DMS53 treated with DMSO at 0.1 percent for 48 hours (cell line): ENCODE results near the gene SH3PXD2B.

Experiments used
- DNase-seq: peaks from one replicate; lab custom pipeline; 2025; ENCODE audit not compliant: unreplicated experiment; lab: John Stamatoyannopoulos, UW

Gene SH3PXD2B

DNA sequence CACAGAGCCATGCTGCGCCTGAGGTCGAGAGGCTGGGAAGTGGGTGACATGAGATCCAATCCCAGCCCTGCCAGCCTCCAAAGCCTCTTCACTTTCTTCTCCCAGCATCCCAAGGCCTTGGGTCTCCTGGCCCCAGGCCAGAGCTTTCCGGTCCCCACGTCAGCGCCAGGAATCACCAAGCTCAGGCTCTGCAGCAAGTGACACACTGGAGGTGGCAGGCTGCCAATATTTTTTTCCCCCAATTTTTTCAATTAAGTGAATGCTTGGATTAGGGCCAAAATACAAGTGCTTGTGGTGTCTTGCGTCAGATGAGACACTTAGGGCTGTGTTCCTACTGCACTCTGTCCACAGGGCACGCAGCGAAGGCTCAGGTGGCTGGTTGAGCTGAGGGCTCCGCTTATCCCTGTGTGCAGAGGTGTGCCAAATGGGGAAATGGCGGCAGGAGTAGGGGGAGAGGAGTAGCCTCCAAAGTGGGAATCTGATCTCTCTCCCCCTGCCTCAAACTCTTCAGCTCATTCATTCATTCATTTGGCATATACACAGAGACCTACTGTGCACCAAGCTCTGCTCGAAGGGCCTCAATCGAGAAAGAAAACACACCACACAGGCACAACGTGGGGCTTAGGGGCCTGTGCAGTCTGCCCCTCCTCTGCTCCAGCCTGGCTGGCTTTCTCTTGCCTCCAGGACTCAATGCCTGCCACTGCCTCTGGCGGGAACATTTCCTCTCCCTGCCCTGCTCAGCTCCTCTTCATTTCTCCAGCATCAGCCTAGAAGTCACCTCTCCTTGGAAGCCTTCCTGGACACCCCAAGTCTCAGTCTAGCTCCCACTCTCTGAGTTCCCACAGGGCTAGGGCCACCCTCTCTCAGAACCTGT, 16.6 kb downstream of the SH3PXD2B start:
- peak; percentile 95 for DNase-seq

DNA sequence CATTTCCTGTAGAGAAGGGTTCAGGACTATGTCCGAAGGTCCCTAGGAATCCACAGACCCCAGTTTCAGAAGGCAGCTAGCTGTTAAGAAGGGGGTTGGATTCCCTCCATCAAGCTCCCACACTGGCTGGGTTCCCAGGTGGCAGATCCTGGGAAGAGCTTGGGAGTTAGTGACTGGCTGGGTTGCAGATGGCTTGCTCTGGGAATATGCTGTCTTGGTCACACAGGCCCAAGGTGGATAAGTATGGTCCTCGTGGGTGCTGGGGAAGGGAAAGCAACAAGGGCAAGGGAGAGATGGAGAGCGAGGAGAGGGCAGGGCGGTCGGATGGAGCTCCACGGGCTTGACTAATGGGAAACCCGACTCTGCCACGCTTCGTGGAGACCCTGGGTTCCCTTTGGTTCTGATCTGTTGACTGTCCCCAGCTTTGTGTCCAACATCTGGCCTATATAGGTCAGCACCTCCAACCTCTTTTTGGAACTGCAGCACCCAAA, 17.4 kb downstream of the SH3PXD2B start:
- no peak for DNase-seq

DNA sequence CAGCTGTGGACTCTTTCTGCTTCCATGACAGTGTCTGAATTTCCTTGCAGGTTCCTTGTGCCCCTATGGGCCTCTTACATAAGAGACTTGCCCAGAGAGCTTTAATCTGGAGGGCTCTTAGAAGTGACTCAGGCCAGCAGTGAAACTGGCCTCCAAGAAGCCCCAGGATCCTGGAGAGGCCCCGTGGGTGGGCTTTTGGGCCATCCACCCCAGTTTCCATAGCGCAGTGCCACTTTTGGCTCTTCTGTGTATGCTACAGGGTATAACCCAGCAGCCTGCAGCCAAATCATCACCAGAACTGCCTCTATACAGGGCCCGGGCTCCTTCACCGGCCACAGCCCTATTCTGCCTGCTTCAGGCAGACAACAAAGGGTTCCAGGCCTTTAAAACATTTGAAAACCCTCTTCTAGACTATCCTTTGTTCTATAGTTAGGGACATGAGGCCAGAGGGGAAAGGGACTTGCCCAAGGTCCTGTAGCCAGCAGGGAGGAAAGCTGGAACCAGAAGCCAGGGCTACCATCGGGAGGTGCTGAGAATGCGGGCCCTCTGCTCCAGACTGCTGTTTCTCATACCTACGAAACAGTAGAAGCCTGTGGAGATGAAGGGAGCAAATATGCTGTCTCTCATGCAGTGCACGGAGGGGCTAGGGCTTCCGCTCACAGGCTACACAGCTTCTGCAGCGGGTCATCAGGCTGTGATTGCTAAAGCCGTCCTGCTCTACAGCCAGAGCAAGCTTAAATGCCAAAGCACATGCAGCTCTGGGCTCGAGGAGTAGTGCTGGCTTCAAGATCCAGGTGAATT, 18.0 kb downstream of the SH3PXD2B start:
- DNase-seq = no peak

DNA sequence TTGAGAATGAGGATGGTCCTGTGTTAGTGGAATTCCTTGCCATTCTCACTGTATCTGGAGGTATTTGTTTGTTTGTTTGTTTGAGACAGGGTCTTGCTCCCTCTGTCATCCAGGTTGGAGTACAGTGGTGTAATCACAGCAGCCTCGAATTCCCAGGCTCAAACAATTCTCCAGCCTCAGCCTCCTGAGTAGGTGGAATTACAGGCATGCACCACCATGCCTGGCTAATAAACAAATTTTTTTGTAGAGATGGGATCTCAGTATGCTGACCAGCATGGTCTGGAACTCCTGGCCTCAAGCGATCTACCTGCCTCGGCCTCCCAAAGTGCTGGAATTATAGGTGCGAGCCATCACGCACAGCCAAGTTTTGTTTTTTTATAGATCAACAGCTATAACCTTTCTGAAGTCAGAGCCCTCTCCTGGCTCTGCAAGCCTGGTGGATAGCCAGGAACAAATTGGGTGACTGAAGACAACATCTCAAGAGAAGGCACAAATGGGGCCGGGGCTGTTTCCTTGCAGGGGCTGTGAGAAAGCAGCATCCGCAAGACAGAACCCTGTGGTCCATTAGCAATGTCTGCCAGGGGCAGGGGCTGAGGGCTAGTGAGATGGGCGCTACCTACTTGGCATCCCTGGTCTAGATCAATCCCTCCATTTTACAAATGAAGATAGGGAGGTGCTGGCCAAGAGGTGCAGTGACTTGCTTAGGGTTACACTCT, 18.8 kb downstream of the SH3PXD2B start:
- DNase-seq = no peak

DNA sequence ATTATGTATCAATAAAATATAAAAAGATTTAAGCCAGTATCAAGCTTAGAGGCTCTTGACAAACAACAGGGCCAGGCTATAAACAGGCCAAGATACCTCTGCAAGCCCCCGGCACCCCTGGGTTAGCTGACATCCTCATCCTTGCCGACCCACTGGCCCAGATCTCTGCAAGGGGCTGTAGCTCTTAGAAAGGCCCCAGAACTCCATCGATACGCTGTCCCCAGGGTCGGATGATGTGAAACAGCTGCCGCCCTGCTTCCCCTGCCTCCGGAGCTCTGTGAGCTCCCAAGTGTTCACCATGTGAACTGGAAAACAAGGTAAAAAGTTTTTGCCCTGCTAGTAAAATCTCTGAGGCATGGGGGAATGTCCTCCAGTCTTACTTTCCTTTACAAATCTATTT, 20.1 kb downstream of the SH3PXD2B start:
- no peak for DNase-seq

DNA sequence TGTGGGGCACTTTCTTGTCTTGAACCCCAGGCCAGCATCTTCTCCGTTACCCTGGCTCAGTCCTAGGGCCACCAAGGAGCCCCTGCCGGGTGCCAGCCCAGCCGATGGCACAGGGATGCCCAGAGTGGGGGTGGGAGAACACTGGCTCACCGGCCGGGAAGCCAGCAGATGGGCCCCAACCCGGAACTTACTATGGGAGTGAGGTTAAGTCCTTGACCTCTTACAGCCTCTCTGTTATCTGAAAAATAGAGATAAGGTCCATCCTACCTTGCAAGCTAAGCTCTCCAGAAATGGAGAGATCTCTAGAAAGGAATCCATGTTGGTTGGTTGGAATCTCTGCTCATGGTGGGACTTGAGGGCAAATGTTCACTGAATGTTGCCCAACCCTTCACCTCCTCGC, 20.8 kb downstream of the SH3PXD2B start:
- DNase-seq = no peak

DNA sequence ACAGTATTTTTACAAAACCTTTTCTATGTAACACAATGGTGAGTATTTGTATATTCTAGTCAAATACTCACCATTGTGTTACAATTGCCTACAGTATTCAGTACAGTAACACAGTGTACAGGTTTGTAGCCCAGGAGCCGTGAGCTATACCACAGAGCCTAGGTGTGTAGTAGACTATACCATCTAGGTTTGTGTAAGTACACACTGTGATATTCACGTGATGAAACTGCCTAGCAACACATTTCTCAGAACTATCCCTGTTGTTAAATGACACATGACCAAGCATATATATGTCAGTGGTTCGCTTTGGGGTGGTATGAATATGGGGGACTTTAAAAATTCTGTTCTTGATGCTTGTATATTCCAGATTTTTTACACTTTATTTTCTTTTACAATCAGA, 21.3 kb downstream of the SH3PXD2B start:
- no peak for DNase-seq

DNA sequence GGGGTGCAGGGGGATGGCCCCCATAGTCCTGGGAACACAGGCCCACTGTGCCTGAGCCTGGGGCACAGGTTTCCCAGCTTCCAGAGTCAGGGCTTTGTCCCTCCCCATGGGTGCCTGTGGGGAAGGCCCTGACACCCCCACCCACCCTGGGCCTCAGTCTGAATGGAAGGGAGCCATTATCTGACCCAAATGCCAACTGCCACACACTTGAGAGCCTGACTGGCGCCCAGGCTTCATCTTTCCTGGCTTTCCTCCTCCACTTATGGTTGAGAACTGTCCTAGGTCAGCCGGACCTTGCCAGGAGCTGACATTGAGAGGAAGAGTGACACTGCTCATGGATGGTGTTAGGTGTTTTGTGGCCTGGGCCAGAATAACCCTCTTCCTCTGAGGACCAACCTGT, 24.0 kb downstream of the SH3PXD2B start:
- DNase-seq = no peak

DNA sequence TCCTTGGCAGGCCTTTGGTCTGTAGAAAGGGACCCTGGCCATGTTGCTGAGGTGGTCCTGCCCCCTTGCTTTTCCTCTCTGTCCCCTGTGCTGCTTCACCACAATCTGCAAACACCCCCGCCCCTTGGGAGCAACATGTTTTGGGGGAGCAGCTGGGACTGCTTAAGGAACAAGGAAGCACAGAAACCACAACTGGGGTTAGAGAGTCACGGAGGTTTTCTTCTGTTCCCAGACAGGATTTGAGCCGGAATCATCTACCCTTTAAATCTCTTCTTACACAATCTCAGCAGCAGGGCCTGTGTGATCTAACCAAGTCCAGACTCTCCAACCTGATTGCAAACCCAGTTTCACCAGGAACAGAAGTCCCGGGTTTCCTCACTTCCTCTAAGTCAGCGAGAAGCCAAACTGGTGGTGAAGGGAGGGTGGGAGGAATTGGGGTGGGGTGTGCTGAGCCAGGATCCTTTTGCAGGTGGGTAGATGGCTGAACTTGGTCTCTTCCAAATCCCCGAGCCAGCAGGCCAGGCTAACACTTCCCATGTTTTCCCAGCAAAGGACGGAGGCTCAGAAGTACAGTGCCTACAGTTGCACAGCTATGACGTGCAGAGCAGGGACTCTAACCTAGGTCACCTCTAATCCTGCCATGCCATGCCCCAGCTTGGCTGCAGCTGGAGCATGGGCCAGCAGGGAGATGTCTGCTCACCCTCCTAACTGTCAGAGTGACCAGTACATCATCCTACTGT, 25.0 kb downstream of the SH3PXD2B start:
- no peak for DNase-seq

DNA sequence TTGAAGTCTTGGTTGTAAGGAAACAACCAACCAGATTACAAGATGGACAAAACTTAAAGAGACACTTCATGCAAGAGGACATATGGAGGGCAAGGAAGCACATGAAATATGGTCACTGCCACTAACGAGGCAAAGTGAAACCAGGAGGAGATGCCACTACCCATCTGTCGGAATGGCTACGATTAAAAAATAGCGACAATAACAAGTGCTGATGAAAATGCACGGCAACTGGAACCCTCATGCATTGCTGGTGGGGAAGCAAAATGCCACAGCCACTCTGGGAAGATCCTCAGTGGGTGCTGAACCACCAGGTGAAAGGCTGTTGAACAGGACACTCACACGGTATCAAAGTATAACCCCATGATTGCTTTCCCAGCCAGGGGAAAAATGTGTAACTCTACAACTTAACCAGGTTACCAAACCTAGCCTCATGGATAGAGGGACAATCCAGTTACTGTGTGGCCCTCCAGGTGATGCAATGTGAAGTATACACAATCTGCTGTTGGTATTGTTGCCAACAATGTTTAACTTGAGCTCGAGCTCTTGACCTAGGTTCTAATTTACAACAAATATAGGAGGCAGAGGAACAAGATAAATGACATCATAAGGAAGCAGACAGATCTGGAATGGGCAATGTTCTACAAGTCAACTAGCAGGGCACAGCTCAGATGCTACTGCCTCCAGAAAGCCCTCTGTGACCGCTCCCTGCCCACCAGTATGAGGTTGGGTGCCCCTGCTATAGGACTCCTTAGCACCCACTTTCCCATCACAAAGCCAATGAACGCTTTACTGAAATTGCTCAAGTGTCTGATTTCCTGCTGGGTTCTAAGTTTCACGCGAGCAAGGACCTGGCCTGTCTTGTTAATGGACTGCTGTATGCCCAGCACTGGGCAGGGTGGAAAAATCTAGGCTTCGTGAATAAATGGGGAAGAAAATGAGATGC, 25.8 kb downstream of the SH3PXD2B start:
- DNase-seq = no peak

DNA sequence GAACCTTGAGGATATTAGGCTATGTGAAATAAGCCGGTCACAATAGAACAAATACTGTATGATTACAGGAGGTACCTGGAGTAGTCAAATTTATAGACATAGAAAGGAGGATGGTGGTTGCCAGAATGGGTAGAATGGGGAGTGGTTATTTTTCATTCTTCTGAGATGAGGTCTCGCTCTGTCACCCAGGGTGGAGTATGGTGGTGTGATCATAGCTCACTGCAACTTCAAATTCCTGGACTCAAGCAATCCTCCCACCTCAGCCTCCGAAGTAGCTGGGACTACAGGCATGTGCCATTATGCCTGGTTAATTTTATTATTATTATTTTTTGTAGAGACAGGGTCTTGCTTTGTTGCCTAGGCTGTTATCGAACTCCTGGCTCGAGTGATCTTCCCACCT, 27.1 kb downstream of the SH3PXD2B start:
- no peak for DNase-seq

DNA sequence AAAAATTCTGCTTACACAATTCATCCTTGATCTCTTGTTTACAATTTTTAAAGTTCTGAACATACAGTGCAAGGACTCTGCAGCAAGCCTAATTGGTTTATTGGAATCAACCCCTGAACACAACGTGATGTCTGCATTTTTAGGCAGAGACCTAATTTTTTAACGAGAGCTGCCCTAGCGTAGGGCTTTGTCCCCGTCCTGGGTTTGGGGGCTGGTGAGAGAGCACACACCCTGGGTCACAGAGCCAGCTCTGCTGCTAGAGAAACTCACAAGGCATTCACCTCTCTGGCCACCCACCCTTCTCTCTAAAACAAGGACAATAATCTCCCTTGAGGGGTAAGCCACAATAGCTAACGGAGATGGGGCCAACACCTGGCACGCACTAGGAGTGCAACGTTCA, 28.2 kb downstream of the SH3PXD2B start:
- no peak for DNase-seq

DNA sequence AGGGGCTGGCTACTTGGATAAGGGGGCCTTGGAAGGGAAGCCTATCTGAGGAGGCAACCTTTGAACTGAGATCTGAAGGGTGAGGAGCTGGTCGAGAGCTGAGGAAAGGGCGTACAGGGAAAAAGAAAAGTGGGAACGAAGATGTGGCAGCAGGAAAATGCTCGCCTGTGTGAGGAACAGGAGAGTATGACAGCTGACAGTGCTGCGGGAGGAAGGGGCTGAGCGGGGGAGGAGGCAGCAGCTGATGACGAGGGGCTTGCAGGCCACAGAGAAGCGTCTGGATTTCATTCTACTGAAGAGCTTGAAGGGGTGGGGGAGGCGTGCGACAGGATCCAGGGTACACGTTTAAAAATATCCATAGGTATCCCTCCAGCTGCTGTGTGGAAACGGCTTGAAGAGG, 28.9 kb downstream of the SH3PXD2B start:
- DNase-seq = no peak

DNA sequence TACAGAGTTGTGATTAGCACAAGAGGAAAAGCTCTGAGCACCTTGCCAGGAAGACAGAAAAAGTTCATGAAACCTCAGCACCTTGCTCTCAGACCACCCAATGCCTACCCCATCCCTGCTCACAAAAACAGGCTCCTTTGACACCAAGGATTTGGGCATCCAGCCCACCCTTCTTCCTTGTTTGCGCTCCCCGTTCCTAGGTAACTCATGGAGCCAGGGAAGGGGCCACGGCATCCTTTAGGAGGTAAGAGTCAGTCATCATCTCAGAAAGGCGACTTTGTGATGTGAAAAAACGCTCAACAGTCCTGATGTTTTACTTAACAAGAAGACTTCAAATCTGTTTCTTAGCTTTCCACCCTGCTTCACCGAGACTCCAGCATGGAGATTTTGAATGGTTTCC, 29.5 kb downstream of the SH3PXD2B start:
- no peak for DNase-seq

DNA sequence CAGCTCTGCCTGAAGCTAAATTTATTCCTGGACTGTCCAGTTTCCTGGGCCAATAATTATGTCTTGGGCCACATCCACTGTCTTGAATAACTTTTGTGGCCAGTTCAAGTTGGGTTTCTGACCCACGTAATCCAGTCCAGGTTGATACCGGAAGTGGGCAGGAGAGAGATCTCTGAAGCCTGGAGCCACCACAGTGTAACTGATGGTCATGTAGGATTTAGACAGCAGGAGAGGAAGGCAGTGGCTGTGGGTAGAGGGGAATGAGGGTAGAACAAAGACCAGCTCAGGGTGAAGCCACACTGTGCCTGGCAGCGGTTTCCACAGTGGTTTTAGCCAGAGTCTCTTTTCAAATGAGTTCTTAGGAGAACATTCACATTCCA, 30.2 kb downstream of the SH3PXD2B start:
- no peak for DNase-seq

DNA sequence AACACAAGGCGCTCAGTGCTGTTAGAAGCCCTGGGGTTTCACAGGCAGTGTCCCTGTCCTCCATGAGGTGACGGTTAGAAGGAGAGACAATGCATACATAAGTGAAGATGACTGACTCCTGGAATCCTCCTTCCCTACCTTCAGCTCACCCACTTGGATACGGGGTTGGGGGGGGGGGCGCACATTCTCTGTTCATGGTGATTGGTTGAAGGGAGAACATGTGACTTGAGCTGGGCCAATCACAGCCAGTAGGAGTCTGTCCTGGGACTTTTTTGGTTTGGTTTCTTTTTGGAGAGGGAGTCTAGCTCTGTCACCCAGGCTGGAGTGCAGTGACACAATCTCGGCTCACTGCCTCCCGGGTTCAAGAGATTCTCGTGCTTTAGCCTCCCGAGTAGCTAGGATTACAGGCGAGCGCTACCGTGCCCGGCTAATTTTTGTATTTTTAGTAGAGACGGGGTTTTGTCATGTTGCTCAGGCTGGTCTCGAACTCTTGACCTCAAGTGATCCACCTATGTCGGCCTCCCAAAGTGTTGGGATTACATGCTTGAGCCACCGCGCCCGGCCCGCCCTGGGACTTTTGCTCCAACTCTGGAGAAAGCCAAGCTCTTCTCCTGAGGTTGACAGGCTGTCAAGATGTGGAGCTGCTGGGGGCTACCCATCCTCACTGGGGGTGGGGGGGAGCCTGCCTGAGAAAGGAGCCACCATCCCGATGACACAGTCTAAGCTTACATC, 30.8 kb downstream of the SH3PXD2B start:
- no peak for DNase-seq

DNA sequence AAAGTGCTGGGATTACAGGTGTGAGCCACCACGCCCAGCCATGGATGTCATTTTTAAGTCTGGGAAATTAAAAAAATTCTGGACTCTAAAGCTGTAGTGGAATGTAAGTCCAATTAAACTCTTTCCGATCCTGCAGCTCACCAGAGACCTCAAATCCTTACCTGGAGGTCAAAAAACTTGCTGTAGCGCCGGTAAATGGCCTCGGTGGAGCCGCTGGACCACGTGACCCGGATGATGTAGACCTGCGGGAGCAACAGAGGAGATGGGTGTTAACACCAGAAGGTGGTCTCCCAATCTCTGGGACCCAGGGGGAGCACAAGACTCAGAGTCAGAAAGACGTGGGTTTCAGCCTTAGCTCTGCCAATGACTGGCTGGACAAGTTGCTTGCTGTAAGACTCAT, 32.1 kb downstream of the SH3PXD2B start:
- no peak for DNase-seq

DNA sequence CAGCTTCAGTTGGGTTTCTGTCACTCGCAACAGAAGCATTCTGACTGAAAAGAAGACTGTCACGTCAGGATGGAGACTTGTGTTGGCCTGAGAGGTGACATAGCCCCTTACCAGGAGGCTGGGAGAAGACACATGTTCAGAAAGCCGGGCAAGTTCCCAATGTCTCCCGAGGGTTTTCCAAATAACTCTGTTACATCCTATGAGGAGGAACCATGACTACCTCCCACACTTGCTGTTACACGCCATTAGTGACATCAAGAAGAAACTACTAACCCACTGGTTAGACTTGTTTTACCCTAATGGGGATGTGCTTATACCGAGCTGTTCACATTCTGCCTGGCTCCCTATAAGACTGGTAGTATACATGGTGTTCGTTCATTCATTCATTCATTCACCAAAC, 33.3 kb downstream of the SH3PXD2B start:
- DNase-seq = no peak
